Measurements from ENCODE around the gene MEIS2. TPM values are rescaled to one million over a fixed set of nuclear protein-coding genes. Genes with fewer than 3 reads are reported as not detected.

The MEIS2 gene
- total RNA-seq, 2 donors from 2014 or later, result 7.1 to 9.7 TPM

GRCh38 chr15:36884936-36885635 is 215.3 kb downstream of the MEIS2 start:
- Mint-ChIP-seq H3K36me3 (ENCODE audit: low read depth) (no peaks in the 10 kb centered on the region), H3K4me3 (no peak overlapping the region), H3K27me3 (ENCODE audit: insufficient read depth) (peaks cover 100% of the 10 kb centered on the region), H3K27ac (no peak overlapping the region), H3K4me1 (peaks cover 66% of the 10 kb centered on the region), H3K9me3 (no peaks in the 10 kb centered on the region)
- Histone ChIP-seq H3K4me1 (ENCODE audit: control insufficient read depth, insufficient read depth, low read length) (peaks cover 24% of the 10 kb centered on the region), H3K9ac (ENCODE audit: extremely low read depth, low read length, poor library complexity, severe bottlenecking) (no peak overlapping the region), H3K9me3 (ENCODE audit: control insufficient read depth, low read length) (no peaks in the 10 kb centered on the region), H3K27me3 (ENCODE audit: control insufficient read depth, insufficient read depth, low read length, poor library complexity, severe bottlenecking) (peaks cover 100% of the 10 kb centered on the region), H3K27ac (ENCODE audit: low read depth, low read length) (peak overlapping the region; percentile 99), H3K4me3 (ENCODE audit: low read length) (peak overlapping the region; percentile 66), H3K36me3 (ENCODE audit: control insufficient read depth, insufficient read depth, low read length) (no peaks in the 10 kb centered on the region)
- 10 to 21% methylated on average over 4 to 6 of the region's 7 CpGs for WGBS, 2 experiments (ENCODE audit: insufficient coverage in 1 of 2, insufficient read length in 1 of 2)
- no peak for DNase-seq
- TF ChIP-seq, protein P1, sequence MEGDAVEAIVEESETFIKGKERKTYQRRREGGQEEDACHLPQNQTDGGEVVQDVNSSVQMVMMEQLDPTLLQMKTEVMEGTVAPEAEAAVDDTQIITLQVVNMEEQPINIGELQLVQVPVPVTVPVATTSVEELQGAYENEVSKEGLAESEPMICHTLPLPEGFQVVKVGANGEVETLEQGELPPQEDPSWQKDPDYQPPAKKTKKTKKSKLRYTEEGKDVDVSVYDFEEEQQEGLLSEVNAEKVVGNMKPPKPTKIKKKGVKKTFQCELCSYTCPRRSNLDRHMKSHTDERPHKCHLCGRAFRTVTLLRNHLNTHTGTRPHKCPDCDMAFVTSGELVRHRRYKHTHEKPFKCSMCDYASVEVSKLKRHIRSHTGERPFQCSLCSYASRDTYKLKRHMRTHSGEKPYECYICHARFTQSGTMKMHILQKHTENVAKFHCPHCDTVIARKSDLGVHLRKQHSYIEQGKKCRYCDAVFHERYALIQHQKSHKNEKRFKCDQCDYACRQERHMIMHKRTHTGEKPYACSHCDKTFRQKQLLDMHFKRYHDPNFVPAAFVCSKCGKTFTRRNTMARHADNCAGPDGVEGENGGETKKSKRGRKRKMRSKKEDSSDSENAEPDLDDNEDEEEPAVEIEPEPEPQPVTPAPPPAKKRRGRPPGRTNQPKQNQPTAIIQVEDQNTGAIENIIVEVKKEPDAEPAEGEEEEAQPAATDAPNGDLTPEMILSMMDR (conservative IDR thresholded peaks at IDR 0.05), result no peak

- H3K4me1 ChIP-seq (ENCODE audit: control insufficient read depth, insufficient read depth, low read length), result peaks cover 28% of the 10 kb centered on the region
- no peaks in the 10 kb centered on the region for H3K36me3 Mint-ChIP-seq (ENCODE audit: low read depth)
- TF ChIP-seq, protein P1 (conservative IDR thresholded peaks at IDR 0.05), result no peak
- peak overlapping the region; percentile 66 for H3K4me3 ChIP-seq (ENCODE audit: low read length)
- peaks cover 100% of the 10 kb centered on the region for H3K27me3 ChIP-seq (ENCODE audit: control insufficient read depth, insufficient read depth, low read length, poor library complexity, severe bottlenecking)
- 8% methylated on average over 2 of the region's 3 CpGs; no CpG with 5 or more reads in 1 of the 2 experiments for WGBS, 2 experiments (ENCODE audit: insufficient coverage in 1 of 2, insufficient read length in 1 of 2)
- no peak overlapping the region for H3K27ac Mint-ChIP-seq
- H3K27ac ChIP-seq (ENCODE audit: low read depth, low read length), result peak overlapping the region; percentile 99
- H3K4me3 Mint-ChIP-seq, result no peak overlapping the region
- H3K9me3 Mint-ChIP-seq, result no peaks in the 10 kb centered on the region
- H3K27me3 Mint-ChIP-seq (ENCODE audit: insufficient read depth), result peaks cover 100% of the 10 kb centered on the region
- DNase-seq, result no peak
- no peaks in the 10 kb centered on the region for H3K36me3 ChIP-seq (ENCODE audit: control insufficient read depth, insufficient read depth, low read length)
- H3K9ac ChIP-seq (ENCODE audit: extremely low read depth, low read length, poor library complexity, severe bottlenecking), result no peak overlapping the region
- no peaks in the 10 kb centered on the region for H3K9me3 ChIP-seq (ENCODE audit: control insufficient read depth, low read length)
- H3K4me1 Mint-ChIP-seq, result peaks cover 70% of the 10 kb centered on the region
Measured at GRCh38 chr15:36884518-36884875, 215.9 kb downstream of the MEIS2 start.

- Histone ChIP-seq H3K27me3 (ENCODE audit: control insufficient read depth, insufficient read depth, low read length, poor library complexity, severe bottlenecking) (peaks cover 100% of the 10 kb centered on the region), H3K9me3 (ENCODE audit: control insufficient read depth, low read length) (no peaks in the 10 kb centered on the region), H3K36me3 (ENCODE audit: control insufficient read depth, insufficient read depth, low read length) (no peaks in the 10 kb centered on the region), H3K4me1 (ENCODE audit: control insufficient read depth, insufficient read depth, low read length) (peaks cover 28% of the 10 kb centered on the region), H3K9ac (ENCODE audit: extremely low read depth, low read length, poor library complexity, severe bottlenecking) (no peak overlapping the region), H3K4me3 (ENCODE audit: low read length) (peak overlapping the region; percentile 66), H3K27ac (ENCODE audit: low read depth, low read length) (peak overlapping the region; percentile 33)
- Mint-ChIP-seq H3K36me3 (ENCODE audit: low read depth) (no peaks in the 10 kb centered on the region), H3K27ac (no peak overlapping the region), H3K27me3 (ENCODE audit: insufficient read depth) (peaks cover 100% of the 10 kb centered on the region), H3K4me1 (peaks cover 73% of the 10 kb centered on the region), H3K9me3 (no peaks in the 10 kb centered on the region), H3K4me3 (peak overlapping the region; percentile 25)
- peak; percentile 95 for DNase-seq
- WGBS, 2 experiments (ENCODE audit: insufficient coverage in 1 of 2, insufficient read length in 1 of 2), result 5 to 9% methylated on average over 16 to 27 of the region's 27 CpGs
- TF ChIP-seq, protein P1 (conservative IDR thresholded peaks at IDR 0.05), result peak; percentile 97
Measured at GRCh38 chr15:36883713-36884517, 216.4 kb downstream of the MEIS2 start.
